Stimulated activated CD8-positive, alpha-beta memory T cell treated with anti-CD3 and anti-CD28 coated beads, Interleukin-12 subunit alpha, Interleukin-12 subunit beta, amount 100 ng/mL, for 24 hours (primary cell): Measurements from ENCODE around the gene POU3F1.

Experiments used
- DNase-seq: peaks from one replicate; pipeline ENCODE4 v3.0.0-alpha.2; 2020; ENCODE audit errors: extremely low read depth

Gene POU3F1

GRCh38 chr1:38046333-38046883 is at the start of gene POU3F1:
TSS of gene POU3F1 (minus strand) at chr1:38046793. CDS start at chr1:38046743, 50 bp downstream.
- DNase-seq, result no peak

DNA sequence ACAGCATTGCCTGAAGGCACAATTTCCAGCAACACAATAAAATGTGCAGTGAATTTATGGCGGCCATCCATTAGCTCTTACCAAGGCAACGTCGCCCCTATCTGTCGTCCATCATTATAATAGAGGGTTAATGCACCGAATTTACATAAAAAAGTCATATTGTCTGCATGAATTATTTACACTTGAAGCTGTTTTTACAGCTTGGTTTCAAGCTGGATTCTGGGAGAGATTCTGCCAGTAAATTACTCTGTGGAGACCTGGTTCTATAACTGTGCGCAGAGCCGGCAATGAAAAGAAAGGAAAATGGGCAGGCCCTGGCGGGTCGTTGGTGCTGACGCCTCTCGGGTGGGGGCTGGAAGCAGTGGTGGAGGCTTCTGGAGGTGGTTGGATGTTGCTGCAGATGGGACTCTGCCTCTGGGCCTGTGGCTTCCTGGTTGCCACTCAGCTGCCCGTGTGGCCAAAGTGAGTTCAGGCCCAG is 48.9 kb upstream of the POU3F1 start:
- DNase-seq, result no peak

GRCh38 chr1:38094711-38095290 is 48.2 kb upstream of the POU3F1 start:
- DNase-seq, result no peak

DNA sequence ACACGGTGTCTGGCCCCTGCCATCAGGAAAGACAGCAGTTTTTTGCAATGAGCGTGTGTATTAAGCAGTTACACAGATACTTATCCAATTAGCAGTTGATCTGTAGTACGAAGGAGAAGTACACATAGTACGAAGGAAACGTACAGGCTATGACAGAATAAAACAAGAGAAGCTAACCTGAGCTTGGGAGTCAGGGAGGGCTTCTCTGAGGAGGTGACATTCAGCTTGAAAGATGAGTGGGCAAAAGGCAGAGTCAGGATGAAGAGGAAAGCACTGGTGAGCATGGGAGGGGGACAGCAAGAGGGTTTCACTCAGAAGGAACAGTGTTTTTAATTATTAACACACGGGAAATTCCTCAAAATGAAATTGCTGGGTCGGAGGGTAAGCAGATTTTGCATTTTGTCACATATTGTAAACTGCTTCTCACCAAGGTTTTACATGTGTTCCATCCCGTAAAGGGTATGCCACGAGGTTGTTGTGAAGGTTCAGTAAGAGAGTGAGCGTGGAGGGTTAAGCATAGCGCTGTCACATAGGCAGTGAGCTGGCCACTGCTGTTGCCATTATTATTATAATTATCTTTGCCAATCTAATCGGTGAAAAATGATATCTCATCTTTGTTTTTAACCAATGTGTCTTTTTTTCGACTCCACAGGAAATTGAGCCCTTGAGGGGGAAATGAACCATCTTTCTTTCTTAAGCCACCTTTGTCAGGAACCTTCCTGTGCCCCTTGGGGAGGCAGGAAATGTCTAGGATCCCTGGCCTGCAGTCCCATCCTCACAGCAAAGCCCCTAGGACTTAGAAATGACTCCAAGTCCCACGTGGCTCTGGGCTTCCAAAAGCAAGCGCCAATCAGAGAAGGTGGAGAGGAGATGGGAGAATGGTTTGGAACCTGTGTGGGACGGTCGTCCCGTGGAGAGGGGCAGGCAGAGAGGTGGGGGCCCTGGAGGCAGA is 47.3 kb upstream of the POU3F1 start:
- no peak for DNase-seq

GRCh38 chr1:38092256-38092655 is 45.7 kb upstream of the POU3F1 start:
- DNase-seq, result no peak

- DNase-seq, result no peak
These were observed 44.2 kb upstream of the POU3F1 start for GRCh38 chr1:38090796-38091195.

DNA sequence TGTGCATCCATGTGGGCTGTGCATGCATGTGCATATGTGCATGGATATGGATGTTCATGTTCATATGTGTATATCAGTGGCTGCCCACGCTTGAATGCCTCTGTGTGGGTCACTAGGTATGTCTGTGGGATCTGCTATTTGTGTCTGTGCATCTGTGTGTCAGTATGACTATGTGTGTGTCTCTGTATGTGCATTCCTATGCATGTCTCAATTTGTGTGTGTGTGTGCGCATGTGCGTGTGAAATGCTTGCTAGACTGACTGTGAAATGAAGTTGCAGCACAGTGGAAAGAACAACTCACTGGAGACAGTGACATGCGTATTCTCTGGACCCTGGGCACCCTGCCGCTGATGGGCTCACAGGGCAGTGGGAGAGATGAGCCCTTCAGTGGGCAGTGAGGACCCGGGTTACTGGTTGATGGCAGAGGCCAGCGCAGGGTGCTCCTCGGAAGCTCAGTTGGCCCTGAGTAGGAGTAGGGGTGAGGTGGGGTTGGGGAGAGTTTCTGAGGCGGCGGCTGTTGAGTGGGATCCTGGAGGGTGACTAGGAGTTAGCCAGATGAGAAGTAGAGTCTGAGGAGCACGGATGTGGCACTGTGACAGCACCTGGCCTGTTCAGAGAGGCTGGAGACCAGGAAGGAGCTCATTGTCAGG is 43.2 kb upstream of the POU3F1 start:
- DNase-seq, result no peak

GRCh38 chr1:38088791-38089190 is 42.2 kb upstream of the POU3F1 start:
- no peak for DNase-seq

DNA sequence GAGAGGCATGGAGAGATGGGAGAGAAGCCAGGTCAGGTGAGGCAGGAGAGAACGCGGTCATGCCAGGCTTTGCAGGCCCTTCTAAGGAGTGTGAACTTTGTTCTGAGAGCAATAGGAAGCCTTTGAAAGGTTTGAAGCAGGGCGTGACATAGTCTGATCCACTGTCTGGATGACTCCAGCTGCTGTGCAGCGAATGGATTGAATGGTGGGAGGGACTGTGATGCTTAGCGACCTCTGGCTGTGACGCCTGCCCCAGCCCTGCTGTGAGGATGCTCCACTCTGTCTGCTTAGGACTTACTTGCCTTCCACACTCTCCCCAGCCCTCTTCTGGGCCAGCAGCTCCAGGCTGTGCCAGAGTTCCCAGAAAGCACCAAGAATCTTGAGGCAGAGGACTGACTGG is 41.8 kb upstream of the POU3F1 start:
- DNase-seq, result no peak

- no peak for DNase-seq
These were observed 41.1 kb upstream of the POU3F1 start for GRCh38 chr1:38087676-38088075.

DNA sequence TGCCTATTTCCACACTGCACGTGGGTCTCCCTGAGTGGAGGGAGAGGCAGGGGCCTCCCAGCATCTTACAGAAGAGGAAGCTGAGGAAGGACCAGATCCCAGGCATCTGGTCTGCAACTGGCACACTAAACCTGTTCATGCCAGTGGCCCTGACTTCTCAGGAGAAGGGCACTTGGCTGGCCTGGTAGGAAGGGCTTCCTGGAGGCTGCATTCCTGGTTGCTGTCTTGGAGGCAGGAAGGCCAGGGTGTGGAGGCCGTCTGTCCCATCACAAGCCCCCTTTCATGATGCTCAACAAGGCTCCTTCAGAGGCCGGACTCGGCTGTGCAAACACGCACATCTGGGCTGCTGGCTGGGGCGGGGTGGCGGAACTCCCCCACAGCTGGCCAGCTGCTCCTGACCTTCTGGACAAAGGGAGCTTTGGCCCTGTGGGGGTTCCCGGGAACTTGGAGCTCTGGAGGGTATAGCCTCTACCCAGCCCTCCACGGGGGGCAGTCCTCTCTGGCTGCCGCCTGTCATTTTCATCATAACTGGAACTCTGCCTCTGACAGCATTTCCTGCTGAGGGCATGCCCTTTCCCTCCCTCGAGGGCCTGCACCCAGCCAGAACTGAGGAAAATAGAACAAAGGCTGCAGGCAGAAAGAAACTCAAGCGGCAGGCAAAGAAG is 39.2 kb upstream of the POU3F1 start:
- no peak for DNase-seq

GRCh38 chr1:38084700-38085099 is 38.1 kb upstream of the POU3F1 start:
- DNase-seq, result no peak

- DNase-seq, result no peak
These were observed 37.5 kb upstream of the POU3F1 start for GRCh38 chr1:38084113-38084512.

DNA sequence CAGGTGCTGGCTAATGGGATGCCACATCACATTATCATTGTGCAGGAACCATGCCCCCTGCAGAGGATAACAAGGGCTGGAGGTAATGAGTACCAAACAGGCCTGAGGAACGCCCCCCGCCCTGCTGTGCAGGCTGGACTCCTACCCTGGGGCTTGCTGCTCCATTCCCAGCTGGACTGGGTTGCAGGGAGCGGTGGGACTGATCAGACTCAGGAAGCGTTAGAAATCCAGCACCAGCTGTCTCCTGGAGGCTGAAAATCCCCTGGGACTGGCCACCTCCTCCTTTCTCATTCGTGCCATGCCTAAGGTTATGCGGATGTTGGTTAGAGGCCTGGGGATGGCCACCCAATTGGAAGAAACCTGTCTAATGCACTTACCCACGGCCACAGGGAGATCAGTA is 36.9 kb upstream of the POU3F1 start:
- no peak for DNase-seq

GRCh38 chr1:38082769-38083263 is 36.2 kb upstream of the POU3F1 start:
- DNase-seq, result no peak

DNA sequence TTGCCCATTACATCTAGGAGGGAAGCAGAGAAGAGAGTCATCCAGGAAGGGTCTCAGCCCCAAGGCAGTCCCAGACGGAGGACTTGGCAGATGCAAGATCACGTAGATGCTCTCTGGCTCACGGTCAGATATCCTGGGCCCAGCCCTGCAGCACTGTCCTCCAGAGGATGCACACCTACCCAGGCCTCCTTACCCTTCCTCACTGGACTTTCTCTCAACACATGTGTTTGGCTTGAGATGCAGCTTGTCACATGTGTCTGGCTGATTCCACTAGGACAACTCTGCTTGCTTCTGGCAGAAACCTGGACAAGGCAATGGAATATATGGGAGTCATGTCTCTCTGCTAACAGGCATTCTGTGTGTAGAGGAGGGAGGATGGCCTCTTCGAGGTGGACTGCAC is 32.4 kb upstream of the POU3F1 start:
- no peak for DNase-seq

DNA sequence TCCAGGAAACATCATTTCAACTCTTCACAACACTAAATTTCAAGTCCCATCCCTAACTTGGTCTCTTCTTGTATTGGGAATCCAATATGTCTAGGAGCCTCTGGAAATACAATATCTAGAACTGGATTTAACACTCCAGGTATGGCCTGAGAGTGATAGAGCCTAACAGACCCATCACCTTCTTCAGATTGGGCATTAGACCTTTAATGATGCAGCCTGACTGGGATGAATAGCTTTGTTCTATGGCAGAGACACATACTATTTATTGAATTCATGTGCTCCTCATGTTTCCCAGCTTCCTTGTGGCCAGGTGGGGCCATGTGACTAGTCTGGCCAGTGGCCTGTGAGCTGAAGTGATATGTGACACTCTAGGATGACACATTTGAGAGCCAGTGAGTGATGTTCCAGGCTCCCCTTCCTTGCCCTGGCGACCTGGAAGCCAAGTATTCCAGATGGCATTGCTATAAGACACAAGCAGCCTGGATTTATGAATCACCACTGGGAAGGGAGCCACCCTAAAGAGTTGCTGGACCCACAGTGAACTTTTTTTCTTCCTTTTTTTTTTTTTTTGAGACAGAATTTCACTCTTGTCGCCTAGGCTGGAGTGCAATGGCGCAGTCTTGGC is 31.0 kb upstream of the POU3F1 start:
- no peak for DNase-seq

- DNase-seq, result no peak
These were observed 29.9 kb upstream of the POU3F1 start for GRCh38 chr1:38076455-38076854.

DNA sequence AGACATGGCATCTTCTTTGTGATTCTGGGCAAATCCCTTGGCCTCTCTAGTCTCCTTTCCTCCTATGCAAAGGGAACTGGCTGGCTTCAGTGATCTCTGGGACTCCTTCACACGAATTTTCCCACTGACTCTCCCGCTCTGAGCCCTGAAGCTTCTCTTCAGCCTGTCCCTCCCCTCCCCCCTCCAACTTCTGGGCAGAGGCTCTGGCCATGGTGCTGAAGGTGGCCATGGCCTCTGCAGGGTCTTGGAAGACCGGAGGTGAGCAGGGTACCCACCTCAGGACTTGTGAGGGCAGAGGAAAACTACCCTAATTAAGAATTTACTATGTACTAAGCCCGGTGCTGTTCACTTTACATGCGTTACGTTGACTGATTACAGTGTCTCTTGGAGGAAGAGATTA is 29.4 kb upstream of the POU3F1 start:
- DNase-seq, result no peak

GRCh38 chr1:38075191-38075590 is 28.6 kb upstream of the POU3F1 start:
- DNase-seq, result no peak

GRCh38 chr1:38074302-38074677 is 27.7 kb upstream of the POU3F1 start:
- DNase-seq, result no peak
